HG03571 (cell line): ENCODE data around the gene GNB1L.

Experiments
- ATAC-seq: cut with Tn5 transposase; IDR thresholded peaks from one replicate; pipeline ENCODE4 v1.9.1; 2021; ENCODE audit not compliant: unreplicated experiment

Gene GNB1L

GRCh38 chr22:19812910-19813309, 41.8 kb downstream of the GNB1L start:
- no peak for ATAC-seq

- no peak for ATAC-seq
These were observed 42.6 kb downstream of the GNB1L start for GRCh38 chr22:19811811-19812771.

GRCh38 chr22:19811211-19811621, 43.5 kb downstream of the GNB1L start:
- no peak for ATAC-seq

- ATAC-seq, result no peak
These were observed 44.1 kb downstream of the GNB1L start for GRCh38 chr22:19810381-19811201.

GRCh38 chr22:19809741-19810140, 44.9 kb downstream of the GNB1L start:
- ATAC-seq, result no peak

- no peak for ATAC-seq
These were observed 45.7 kb downstream of the GNB1L start for GRCh38 chr22:19808873-19809478.

GRCh38 chr22:19807914-19808872, 46.5 kb downstream of the GNB1L start:
- no peak for ATAC-seq

- ATAC-seq, result no peak
These were observed 47.3 kb downstream of the GNB1L start for GRCh38 chr22:19807161-19807913.

GRCh38 chr22:19806213-19807160, 48.2 kb downstream of the GNB1L start:
- ATAC-seq, result no peak

- no peak for ATAC-seq
These were observed 48.9 kb downstream of the GNB1L start for GRCh38 chr22:19805821-19806212.

- no peak for ATAC-seq
These were observed 50.9 kb downstream of the GNB1L start for GRCh38 chr22:19803736-19804267.

- no peak for ATAC-seq
These were observed 51.6 kb downstream of the GNB1L start for GRCh38 chr22:19802894-19803735.

- no peak for ATAC-seq
These were observed 52.4 kb downstream of the GNB1L start for GRCh38 chr22:19802001-19802893.

- no peak for ATAC-seq
These were observed 53.2 kb downstream of the GNB1L start for GRCh38 chr22:19801340-19802000.

- no peak for ATAC-seq
These were observed 53.9 kb downstream of the GNB1L start for GRCh38 chr22:19800761-19801244.

GRCh38 chr22:19800306-19800705, 54.4 kb downstream of the GNB1L start:
- no peak for ATAC-seq
